SU-DHL-6 (cell line): ENCODE measurements around the gene ARHGEF37.

Experiments used
- H2AFZ ChIP-seq: fragments of 200-600 bp; sonication (generic); 2 replicates; pipeline ENCODE4 v1.6.1; 2014; ENCODE audit warnings: low read depth, mild to moderate bottlenecking, moderate library complexity, mixed read lengths, antibody characterized with exemption, low read length; ENCODE audit not compliant: severe bottlenecking
- H3F3A ChIP-seq: fragments of 200-600 bp; shearing (Covaris generic); 2 replicates; pipeline ENCODE4 v1.6.0; 2016; ENCODE audit warnings: antibody characterized with exemption, mild to moderate bottlenecking; ENCODE audit not compliant: insufficient read depth
- H3K27ac ChIP-seq: fragments of 200-600 bp; sonication (generic); 2 replicates; pipeline ENCODE4 v1.5.1; 2016; ENCODE audit warnings: low read depth, mild to moderate bottlenecking, low read length, moderate library complexity, mixed read lengths
- H3K27me3 ChIP-seq: fragments of 200-600 bp; sonication (generic), shearing (Covaris generic); 2 replicates; pipeline ENCODE4 v1.6.0; 2014; ENCODE audit warnings: mild to moderate bottlenecking, low read length
- H3K36me3 ChIP-seq: fragments of 200-600 bp; sonication (generic); 2 replicates; pipeline ENCODE4 v1.6.1; 2014; ENCODE audit warnings: mild to moderate bottlenecking, low read length, mixed read lengths
- H3K4me2 ChIP-seq: fragments of 300-600, 200-600 bp; shearing (Covaris generic), sonication (generic); 2 replicates; pipeline ENCODE4 v1.6.0; 2014; ENCODE audit warnings: low read length, low read depth, mild to moderate bottlenecking; ENCODE audit not compliant: poor library complexity, severe bottlenecking
- H3K4me3 ChIP-seq: fragments of 200-600 bp; sonication (generic); 2 replicates; pipeline ENCODE4 v1.5.1; 2014; ENCODE audit warnings: antibody characterized with exemption, low read length, mild to moderate bottlenecking, mixed read lengths; ENCODE audit not compliant: insufficient read depth, poor library complexity, severe bottlenecking
- H3K79me2 ChIP-seq: fragments of 200-600 bp; sonication (generic); 2 replicates; pipeline ENCODE4 v1.6.1; 2014; ENCODE audit warnings: mild to moderate bottlenecking, low read length, moderate library complexity; ENCODE audit not compliant: insufficient read depth
- H3K9ac ChIP-seq: fragments of 200-600 bp; sonication (generic); 2 replicates; pipeline ENCODE4 v1.7.0; 2014; ENCODE audit warnings: mild to moderate bottlenecking, low read length
- H3K9me2 ChIP-seq: fragments of 200-600 bp; sonication (generic); replicated peaks from 2 replicates; pipeline ENCODE4 v1.6.1; 2014; ENCODE audit warnings: low read length; ENCODE audit not compliant: insufficient read depth
- H3K9me3 ChIP-seq: fragments of 200-600 bp; sonication (generic); 2 replicates; pipeline ENCODE4 v1.6.1; 2014; ENCODE audit warnings: low read length, mixed read lengths; ENCODE audit not compliant: insufficient read depth
- H4K20me1 ChIP-seq: fragments of 200-600 bp; sonication (generic); 2 replicates; pipeline ENCODE4 v1.6.1; 2014; ENCODE audit warnings: low read depth, mild to moderate bottlenecking, antibody characterized with exemption, low read length, moderate library complexity, mixed read lengths
- EZH2phosphoT487 ChIP-seq: fragments of 200-600 bp; sonication (generic), shearing (Covaris generic); conservative IDR thresholded peaks from 2 replicates; pipeline ENCODE4 v1.6.1; 2018; ENCODE audit warnings: mild to moderate bottlenecking, antibody characterized with exemption, low read length, moderate library complexity, mixed read lengths
- TF ChIP-seq, protein P1 (sequence below): fragments of 200-600 bp; sonication (generic); IDR thresholded peaks from one replicate; pipeline ENCODE4 v1.5.1; 2017; ENCODE audit warnings: antibody characterized with exemption, mild to moderate bottlenecking, low read length, moderate library complexity; ENCODE audit not compliant: insufficient read depth, poor library complexity, severe bottlenecking

The ARHGEF37 gene

GRCh38 chr5:149546974-149547373, 34.3 kb upstream of the ARHGEF37 start:
- no peak overlapping the region for H3K27ac ChIP-seq
- no peak overlapping the region for H3K4me3 ChIP-seq
- peaks cover 29% of the 10 kb centered on the region for H3K36me3 ChIP-seq
- peaks cover 84% of the 10 kb centered on the region for H3K79me2 ChIP-seq
- peaks cover 24% of the 10 kb centered on the region; the same call in 1 of the 2 replicates for H4K20me1 ChIP-seq
- no peaks in the 10 kb centered on the region for H3K27me3 ChIP-seq
- no peak for TF ChIP-seq EZH2phosphoT487
- TF ChIP-seq, protein P1, sequence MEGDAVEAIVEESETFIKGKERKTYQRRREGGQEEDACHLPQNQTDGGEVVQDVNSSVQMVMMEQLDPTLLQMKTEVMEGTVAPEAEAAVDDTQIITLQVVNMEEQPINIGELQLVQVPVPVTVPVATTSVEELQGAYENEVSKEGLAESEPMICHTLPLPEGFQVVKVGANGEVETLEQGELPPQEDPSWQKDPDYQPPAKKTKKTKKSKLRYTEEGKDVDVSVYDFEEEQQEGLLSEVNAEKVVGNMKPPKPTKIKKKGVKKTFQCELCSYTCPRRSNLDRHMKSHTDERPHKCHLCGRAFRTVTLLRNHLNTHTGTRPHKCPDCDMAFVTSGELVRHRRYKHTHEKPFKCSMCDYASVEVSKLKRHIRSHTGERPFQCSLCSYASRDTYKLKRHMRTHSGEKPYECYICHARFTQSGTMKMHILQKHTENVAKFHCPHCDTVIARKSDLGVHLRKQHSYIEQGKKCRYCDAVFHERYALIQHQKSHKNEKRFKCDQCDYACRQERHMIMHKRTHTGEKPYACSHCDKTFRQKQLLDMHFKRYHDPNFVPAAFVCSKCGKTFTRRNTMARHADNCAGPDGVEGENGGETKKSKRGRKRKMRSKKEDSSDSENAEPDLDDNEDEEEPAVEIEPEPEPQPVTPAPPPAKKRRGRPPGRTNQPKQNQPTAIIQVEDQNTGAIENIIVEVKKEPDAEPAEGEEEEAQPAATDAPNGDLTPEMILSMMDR, result no peak
- H2AFZ ChIP-seq, result no peak overlapping the region
- H3K9ac ChIP-seq, result no peak overlapping the region
- H3K9me2 ChIP-seq, result no peaks in the 10 kb centered on the region
- peak overlapping the region; percentile 1 for H3K4me2 ChIP-seq
- no peaks in the 10 kb centered on the region for H3K9me3 ChIP-seq
- H3F3A ChIP-seq, result no peaks in the 10 kb centered on the region

GRCh38 chr5:149549461-149550267, 31.6 kb upstream of the ARHGEF37 start:
- peaks cover 64% of the 10 kb centered on the region for H3K79me2 ChIP-seq
- peak overlapping the region; percentile 96 for H3K9ac ChIP-seq
- no peak overlapping the region for H2AFZ ChIP-seq
- no peaks in the 10 kb centered on the region for H3K9me2 ChIP-seq
- H3F3A ChIP-seq, result no peaks in the 10 kb centered on the region
- TF ChIP-seq, protein P1, result no peak
- no peak for TF ChIP-seq EZH2phosphoT487
- no peaks in the 10 kb centered on the region for H3K27me3 ChIP-seq
- H3K27ac ChIP-seq, result peak overlapping the region; percentile 75
- H3K36me3 ChIP-seq, result peaks cover 16% of the 10 kb centered on the region
- peak overlapping the region; percentile 98 for H3K4me3 ChIP-seq
- peaks cover 18% of the 10 kb centered on the region; the same call in 1 of the 2 replicates for H4K20me1 ChIP-seq
- H3K4me2 ChIP-seq, result peak overlapping the region; percentile 88
- no peaks in the 10 kb centered on the region for H3K9me3 ChIP-seq

DNA sequence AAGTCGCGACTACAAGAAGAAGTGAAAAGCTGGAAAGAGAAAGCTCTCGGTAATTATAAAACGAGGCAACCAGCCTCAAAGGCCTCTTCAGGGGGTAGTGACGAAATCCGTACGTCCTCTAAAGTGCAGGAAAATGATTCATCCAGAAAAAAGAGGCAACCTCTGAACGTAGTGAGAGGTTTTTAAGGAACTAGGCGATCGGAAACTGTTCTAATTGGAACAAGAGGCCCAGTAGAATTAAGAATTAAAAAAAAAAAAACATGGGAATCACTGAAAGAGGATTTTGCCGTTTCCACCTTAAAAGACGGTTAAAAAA, 31.1 kb upstream of the ARHGEF37 start:
- Histone ChIP-seq H3K27me3 (no peaks in the 10 kb centered on the region), H3K4me3 (peak overlapping the region; percentile 98), H3K9me2 (no peaks in the 10 kb centered on the region), H4K20me1 (peaks cover 18% of the 10 kb centered on the region; the same call in 1 of the 2 replicates), H3K9me3 (no peaks in the 10 kb centered on the region), H3K9ac (peak overlapping the region; percentile 96), H3K36me3 (peaks cover 16% of the 10 kb centered on the region), H3F3A (no peaks in the 10 kb centered on the region), H3K79me2 (peaks cover 58% of the 10 kb centered on the region), H2AFZ (no peak overlapping the region), H3K27ac (peak overlapping the region; percentile 75), H3K4me2 (peak overlapping the region; percentile 88)
- TF ChIP-seq, protein P1, result no peak
- TF ChIP-seq EZH2phosphoT487, result no peak
